Erythroblast (primary cell): Measurements from ENCODE around the gene ABCA13.

ENCODE experiments used
- GATA1 ChIP-seq: IDR thresholded peaks from 2 replicates; pipeline ENCODE4 v1.6.1; 2011; ENCODE audit warnings: low read depth, mild to moderate bottlenecking, control low read depth, low read length, moderate library complexity
- POLR2A ChIP-seq: IDR thresholded peaks from 2 replicates; pipeline ENCODE4 v1.6.1; 2011; ENCODE audit warnings: mild to moderate bottlenecking, low read length

- TF ChIP-seq POLR2A (no peak), GATA1 (no peak)
These were observed 176.1 kb downstream of the ABCA13 start for GRCh38 chr7:48347230-48347825.
